OCI-LY3 (cell line): ENCODE results near the gene EOLA2.
"Not testable (repeated sequence)": the region's sequence is repeated elsewhere in the genome, so short reads cannot be mapped to it uniquely, and the experiment has no call there.

ENCODE experiments used
- H2AFZ ChIP-seq: fragments of 200-600, 300-600 bp; shearing (Covaris generic); 2 replicates; pipeline ENCODE4 v1.6.0; 2014; ENCODE audit warnings: antibody characterized with exemption, low read depth, low read length
- H3K27ac ChIP-seq: fragments of 200-600, 300-600 bp; sonication (generic); 2 replicates; pipeline ENCODE4 v1.5.1; 2014; ENCODE audit warnings: mild to moderate bottlenecking, low read length, moderate library complexity, mixed read lengths
- H3K27me3 ChIP-seq: fragments of 200-600, 300-600 bp; sonication (generic); 2 replicates; pipeline ENCODE4 v1.6.1; 2014; ENCODE audit warnings: low read depth, low read length, mixed read lengths
- H3K36me3 ChIP-seq: fragments of 200-600, 300-600 bp; sonication (generic); replicated peaks from 2 replicates; pipeline ENCODE3; 2014; ENCODE audit warnings: low read depth, low read length, mixed read lengths
- H3K4me1 ChIP-seq: fragments of 300-600, 200-600 bp; sonication (generic); 2 replicates; pipeline ENCODE4 v1.6.1; 2014; ENCODE audit warnings: low read length, mixed read lengths
- H3K4me2 ChIP-seq: fragments of 200-600, 300-600 bp; sonication (generic); 2 replicates; pipeline ENCODE4 v1.6.1; 2014; ENCODE audit warnings: low read length, mixed read lengths
- H3K4me3 ChIP-seq: fragments of 300-600, 200-600 bp; sonication (generic); 2 replicates; pipeline ENCODE4 v1.5.1; 2014; ENCODE audit warnings: antibody characterized with exemption, mild to moderate bottlenecking, low read length, moderate library complexity
- H3K79me2 ChIP-seq: fragments of 300-600, 200-600 bp; shearing (Covaris generic); 2 replicates; pipeline ENCODE4 v1.6.1; 2014; ENCODE audit warnings: mild to moderate bottlenecking, low read length, mixed read lengths
- H3K9ac ChIP-seq: fragments of 300-600, 200-600 bp; shearing (Covaris generic); 2 replicates; pipeline ENCODE4 v1.6.0; 2014; ENCODE audit warnings: mild to moderate bottlenecking, low read length, moderate library complexity
- H3K9me3 ChIP-seq: fragments of 200-600, 300-600 bp; shearing (Covaris generic); 2 replicates; pipeline ENCODE4 v1.6.1; 2014; ENCODE audit warnings: low read length, mixed read lengths; ENCODE audit not compliant: insufficient read depth
- H4K20me1 ChIP-seq: fragments of 200-600, 300-600 bp; sonication (generic); 2 replicates; pipeline ENCODE4 v1.6.1; 2016; ENCODE audit warnings: low read length, mixed read lengths; ENCODE audit not compliant: insufficient read depth
- CTCF ChIP-seq: fragments of 200-600, 300-600 bp; sonication (generic); IDR thresholded peaks from 2 replicates; pipeline ENCODE4 v1.5.1; 2014; ENCODE audit warnings: antibody characterized with exemption, low read length, low read depth
- EZH2phosphoT487 ChIP-seq: fragments of 200-600 bp; shearing (Covaris generic); IDR thresholded peaks from 2 replicates; pipeline ENCODE4 v1.6.1; 2018; ENCODE audit warnings: antibody characterized with exemption, mixed run types, low read depth

EOLA2 gene

GRCh38 chrX:149937871-149938426, 342 bp downstream of the EOLA2 start:
- peak overlapping the region; percentile 97 for H3K4me2 ChIP-seq

GRCh38 chrX:149937328-149937727, 963 bp downstream of the EOLA2 start:
- H3K27ac ChIP-seq = 0 out of 2 replicates have a peak overlapping the region, but pooled peaks have one; percentile 92
- H2AFZ ChIP-seq, H3K36me3 ChIP-seq: not testable (repeated sequence)

More at GRCh38 chrX:149937871-149938426, 342 bp downstream of the EOLA2 start:
- peak overlapping the region; percentile 99 for H3K4me3 ChIP-seq
- H3K27ac ChIP-seq = peak overlapping the region; percentile 92
- no peaks in the 10 kb centered on the region for H3K27me3 ChIP-seq
- peaks cover 10% of the 10 kb centered on the region for H3K4me1 ChIP-seq
- H3K36me3 ChIP-seq = no peaks in the 10 kb centered on the region
- no peaks in the 10 kb centered on the region for H3K9me3 ChIP-seq
- TF ChIP-seq EZH2phosphoT487 (no peak), CTCF (no peak)
- peak overlapping the region; percentile 84 for H3K9ac ChIP-seq
- H4K20me1 ChIP-seq = no peaks in the 10 kb centered on the region
- no peak overlapping the region; the same call in 1 of the 2 replicates for H2AFZ ChIP-seq
- peaks cover 11% of the 10 kb centered on the region for H3K79me2 ChIP-seq

GRCh38 chrX:149933547-149933946, 4.7 kb downstream of the EOLA2 start:
- not testable (repeated sequence) for H3K9me3 ChIP-seq, H3K4me2 ChIP-seq, H3K4me1 ChIP-seq, H3K9ac ChIP-seq, H2AFZ ChIP-seq, H4K20me1 ChIP-seq, H3K36me3 ChIP-seq, H3K4me3 ChIP-seq, H3K27me3 ChIP-seq, H3K27ac ChIP-seq
- peaks cover 11% of the 10 kb centered on the region for H3K79me2 ChIP-seq

More at GRCh38 chrX:149937328-149937727, 963 bp downstream of the EOLA2 start:
- peak overlapping the region; percentile 99 for H3K4me3 ChIP-seq
- H3K4me2 ChIP-seq = peak overlapping the region; percentile 97
- H3K79me2 ChIP-seq = peaks cover 11% of the 10 kb centered on the region
- not testable (repeated sequence) for H4K20me1 ChIP-seq, H3K4me1 ChIP-seq, H3K9me3 ChIP-seq, H3K27me3 ChIP-seq
- peak overlapping the region; percentile 84 for H3K9ac ChIP-seq

- H3K4me3 ChIP-seq, H3K27ac ChIP-seq, H3K4me2 ChIP-seq, H3K9ac ChIP-seq, H3K27me3 ChIP-seq, H2AFZ ChIP-seq, H4K20me1 ChIP-seq, H3K4me1 ChIP-seq, H3K9me3 ChIP-seq, H3K79me2 ChIP-seq, H3K36me3 ChIP-seq: not testable (repeated sequence)
Observed at GRCh38 chrX:149932970-149933369, 5.3 kb downstream of the EOLA2 start.

- H3K27me3 ChIP-seq = not testable (repeated sequence)
Observed at GRCh38 chrX:149932150-149932549, 6.1 kb downstream of the EOLA2 start.

GRCh38 chrX:149931355-149931754, 6.9 kb downstream of the EOLA2 start:
- not testable (repeated sequence) for H3K4me2 ChIP-seq, H3K27ac ChIP-seq, H3K79me2 ChIP-seq, H3K27me3 ChIP-seq, H3K4me1 ChIP-seq, H3K9ac ChIP-seq, H2AFZ ChIP-seq, H4K20me1 ChIP-seq, H3K36me3 ChIP-seq, H3K9me3 ChIP-seq, H3K4me3 ChIP-seq

More at GRCh38 chrX:149932150-149932549, 6.1 kb downstream of the EOLA2 start:
- H4K20me1 ChIP-seq, H3K4me3 ChIP-seq, H2AFZ ChIP-seq, H3K4me2 ChIP-seq, H3K4me1 ChIP-seq, H3K9me3 ChIP-seq, H3K9ac ChIP-seq, H3K36me3 ChIP-seq, H3K27ac ChIP-seq, H3K79me2 ChIP-seq: not testable (repeated sequence)

GRCh38 chrX:149929400-149929799, 8.9 kb downstream of the EOLA2 start, which contains the start of gene HSFX4:
Gene HSFX4, plus strand, starts transcription at chrX:149929573. Its CDS starts 72 bp downstream, at chrX:149929645.
- H2AFZ ChIP-seq, H4K20me1 ChIP-seq, H3K79me2 ChIP-seq, H3K4me2 ChIP-seq, H3K4me1 ChIP-seq, H3K36me3 ChIP-seq, H3K27ac ChIP-seq, H3K9ac ChIP-seq, H3K9me3 ChIP-seq, H3K27me3 ChIP-seq, H3K4me3 ChIP-seq: not testable (repeated sequence)

GRCh38 chrX:149928635-149929034, 9.7 kb downstream of the EOLA2 start:
- H2AFZ ChIP-seq, H3K27me3 ChIP-seq, H4K20me1 ChIP-seq, H3K27ac ChIP-seq, H3K79me2 ChIP-seq, H3K9me3 ChIP-seq, H3K36me3 ChIP-seq, H3K4me1 ChIP-seq, H3K4me2 ChIP-seq, H3K9ac ChIP-seq, H3K4me3 ChIP-seq: not testable (repeated sequence)

GRCh38 chrX:149927964-149928258, 10.4 kb downstream of the EOLA2 start:
- not testable (repeated sequence) for H3K4me3 ChIP-seq, H4K20me1 ChIP-seq, H3K79me2 ChIP-seq, H3K4me2 ChIP-seq, H3K4me1 ChIP-seq, H2AFZ ChIP-seq, H3K9me3 ChIP-seq, H3K9ac ChIP-seq, H3K36me3 ChIP-seq, H3K27ac ChIP-seq, H3K27me3 ChIP-seq
